ENCODE results near the gene NAMPT.

DNA sequence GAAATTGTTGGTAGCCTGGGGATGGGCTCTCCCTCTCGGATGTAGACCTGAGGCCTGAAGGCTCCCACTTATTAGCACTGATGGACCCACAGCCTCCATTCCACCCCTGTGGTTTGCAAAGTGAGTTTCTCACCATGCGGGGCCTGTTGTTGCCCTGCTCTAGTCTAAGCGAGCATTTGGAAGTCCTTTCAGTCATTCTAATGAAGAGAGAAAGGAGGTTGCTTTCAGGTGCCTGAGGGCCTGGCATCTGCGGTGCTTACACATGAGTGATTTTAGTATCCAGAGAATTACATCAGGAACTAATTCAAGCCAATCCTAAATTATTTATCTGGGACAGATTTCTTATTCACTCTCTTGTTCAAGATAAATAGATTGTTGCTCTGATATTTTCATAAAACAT, 61.6 kb downstream of the NAMPT start:
- TF ChIP-seq, protein P1, sequence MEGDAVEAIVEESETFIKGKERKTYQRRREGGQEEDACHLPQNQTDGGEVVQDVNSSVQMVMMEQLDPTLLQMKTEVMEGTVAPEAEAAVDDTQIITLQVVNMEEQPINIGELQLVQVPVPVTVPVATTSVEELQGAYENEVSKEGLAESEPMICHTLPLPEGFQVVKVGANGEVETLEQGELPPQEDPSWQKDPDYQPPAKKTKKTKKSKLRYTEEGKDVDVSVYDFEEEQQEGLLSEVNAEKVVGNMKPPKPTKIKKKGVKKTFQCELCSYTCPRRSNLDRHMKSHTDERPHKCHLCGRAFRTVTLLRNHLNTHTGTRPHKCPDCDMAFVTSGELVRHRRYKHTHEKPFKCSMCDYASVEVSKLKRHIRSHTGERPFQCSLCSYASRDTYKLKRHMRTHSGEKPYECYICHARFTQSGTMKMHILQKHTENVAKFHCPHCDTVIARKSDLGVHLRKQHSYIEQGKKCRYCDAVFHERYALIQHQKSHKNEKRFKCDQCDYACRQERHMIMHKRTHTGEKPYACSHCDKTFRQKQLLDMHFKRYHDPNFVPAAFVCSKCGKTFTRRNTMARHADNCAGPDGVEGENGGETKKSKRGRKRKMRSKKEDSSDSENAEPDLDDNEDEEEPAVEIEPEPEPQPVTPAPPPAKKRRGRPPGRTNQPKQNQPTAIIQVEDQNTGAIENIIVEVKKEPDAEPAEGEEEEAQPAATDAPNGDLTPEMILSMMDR (conservative IDR thresholded peaks at IDR 0.05 in 1 of 2, IDR thresholded peaks at IDR 0.05 in 1 of 2; ENCODE audit: low read depth in 1 of 2, low read length in 2 of 2), result no peak
- TF ChIP-seq EZH2 (IDR thresholded peaks at IDR 0.05; ENCODE audit: low read length, missing control alignments), result no peak

All from fibroblast of lung (primary cell).